ENCODE data around the gene BEST4. TPM values are rescaled to one million over a fixed set of nuclear protein-coding genes. Genes with fewer than 3 reads are reported as not detected.
"Not testable (repeated sequence)": the region's sequence is repeated elsewhere in the genome, so short reads cannot be mapped to it uniquely, and the experiment has no call there.

Gene BEST4
- total RNA-seq, 1 donor = not detected

DNA sequence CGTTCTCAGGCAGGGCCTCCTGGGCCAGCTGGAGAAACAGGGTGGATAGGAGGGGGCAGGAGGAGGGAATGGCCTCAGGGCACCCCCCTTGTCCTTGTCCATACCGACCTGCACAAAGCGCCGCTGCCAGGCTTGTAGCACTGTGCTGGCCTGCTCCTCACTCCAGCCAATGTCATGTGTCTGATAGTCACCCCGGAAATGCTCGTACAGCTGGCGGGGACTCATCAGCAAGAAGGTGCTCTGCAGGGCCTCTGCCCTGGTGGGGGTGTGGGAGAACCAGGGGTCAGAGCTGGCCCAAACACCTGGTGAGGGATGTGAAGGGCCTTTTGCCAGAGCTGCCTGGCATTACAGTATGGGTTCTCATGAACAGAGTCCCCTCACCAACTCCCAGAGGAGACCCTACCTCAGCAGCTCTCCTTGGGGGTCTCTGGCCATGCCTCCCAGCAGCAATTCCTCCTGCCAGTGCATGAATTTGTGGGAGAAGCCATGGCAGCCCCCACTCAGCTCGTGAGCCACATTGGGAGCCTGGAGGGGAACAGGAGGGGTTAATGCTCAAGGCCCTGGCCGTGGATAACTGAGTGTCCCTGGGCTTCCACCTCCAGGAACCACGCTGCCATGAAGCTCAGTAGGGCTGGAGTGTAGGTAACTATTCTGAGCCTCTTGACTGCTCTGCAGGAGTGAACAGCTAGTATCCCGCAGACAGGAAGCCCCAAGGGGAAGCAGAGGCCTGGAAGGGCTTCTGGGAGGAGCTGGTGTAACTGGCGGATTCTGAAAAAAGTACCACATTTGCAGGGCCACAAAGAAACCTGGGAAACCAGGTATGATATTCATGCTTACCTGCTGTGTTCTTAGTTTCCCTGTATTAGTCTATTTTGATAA lies 41.8 kb upstream of the BEST4 start:
- no peak for DNase-seq (ENCODE audit: low read depth)
- no peak overlapping the region for H3K4me3 ChIP-seq (ENCODE audit: low read depth, low read length)
- TF ChIP-seq, protein P1, sequence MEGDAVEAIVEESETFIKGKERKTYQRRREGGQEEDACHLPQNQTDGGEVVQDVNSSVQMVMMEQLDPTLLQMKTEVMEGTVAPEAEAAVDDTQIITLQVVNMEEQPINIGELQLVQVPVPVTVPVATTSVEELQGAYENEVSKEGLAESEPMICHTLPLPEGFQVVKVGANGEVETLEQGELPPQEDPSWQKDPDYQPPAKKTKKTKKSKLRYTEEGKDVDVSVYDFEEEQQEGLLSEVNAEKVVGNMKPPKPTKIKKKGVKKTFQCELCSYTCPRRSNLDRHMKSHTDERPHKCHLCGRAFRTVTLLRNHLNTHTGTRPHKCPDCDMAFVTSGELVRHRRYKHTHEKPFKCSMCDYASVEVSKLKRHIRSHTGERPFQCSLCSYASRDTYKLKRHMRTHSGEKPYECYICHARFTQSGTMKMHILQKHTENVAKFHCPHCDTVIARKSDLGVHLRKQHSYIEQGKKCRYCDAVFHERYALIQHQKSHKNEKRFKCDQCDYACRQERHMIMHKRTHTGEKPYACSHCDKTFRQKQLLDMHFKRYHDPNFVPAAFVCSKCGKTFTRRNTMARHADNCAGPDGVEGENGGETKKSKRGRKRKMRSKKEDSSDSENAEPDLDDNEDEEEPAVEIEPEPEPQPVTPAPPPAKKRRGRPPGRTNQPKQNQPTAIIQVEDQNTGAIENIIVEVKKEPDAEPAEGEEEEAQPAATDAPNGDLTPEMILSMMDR (IDR thresholded peaks at IDR 0.05; ENCODE audit: insufficient read depth, low read depth, low read length) = no peak

DNA sequence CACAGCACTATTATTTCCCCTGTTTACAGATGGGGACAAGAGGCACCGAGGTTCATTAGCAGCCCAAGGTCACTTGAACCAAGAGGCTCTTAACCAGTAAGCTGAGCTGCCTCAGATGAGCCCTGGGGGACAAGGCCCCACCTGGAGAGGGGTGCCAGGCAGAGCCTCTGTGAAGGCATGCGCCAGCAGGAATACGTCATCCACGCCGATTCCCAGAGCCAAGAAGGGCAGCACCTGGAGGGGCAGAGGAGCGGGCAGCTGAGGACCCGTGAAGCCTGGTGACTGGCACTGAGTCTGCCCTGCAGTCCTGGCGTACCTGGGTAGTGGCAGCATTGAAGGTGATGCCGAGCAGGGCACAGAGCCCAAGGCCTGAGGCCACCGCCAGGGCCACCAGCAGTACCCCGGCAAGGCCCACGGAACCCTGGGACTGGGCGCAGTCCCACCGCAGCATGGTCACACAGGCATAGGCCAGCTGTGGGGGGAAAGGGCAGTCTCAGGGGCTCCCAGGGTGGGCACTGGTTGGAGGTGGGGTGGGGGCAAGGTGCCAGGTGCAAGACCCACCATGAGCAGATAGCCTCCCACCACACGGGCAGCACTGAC lies 41.0 kb upstream of the BEST4 start:
- TF ChIP-seq, protein P1 (IDR thresholded peaks at IDR 0.05; ENCODE audit: insufficient read depth, low read depth, low read length) = no peak
- H3K4me3 ChIP-seq (ENCODE audit: low read depth, low read length) = no peak overlapping the region
- no peak for DNase-seq (ENCODE audit: low read depth)

DNA sequence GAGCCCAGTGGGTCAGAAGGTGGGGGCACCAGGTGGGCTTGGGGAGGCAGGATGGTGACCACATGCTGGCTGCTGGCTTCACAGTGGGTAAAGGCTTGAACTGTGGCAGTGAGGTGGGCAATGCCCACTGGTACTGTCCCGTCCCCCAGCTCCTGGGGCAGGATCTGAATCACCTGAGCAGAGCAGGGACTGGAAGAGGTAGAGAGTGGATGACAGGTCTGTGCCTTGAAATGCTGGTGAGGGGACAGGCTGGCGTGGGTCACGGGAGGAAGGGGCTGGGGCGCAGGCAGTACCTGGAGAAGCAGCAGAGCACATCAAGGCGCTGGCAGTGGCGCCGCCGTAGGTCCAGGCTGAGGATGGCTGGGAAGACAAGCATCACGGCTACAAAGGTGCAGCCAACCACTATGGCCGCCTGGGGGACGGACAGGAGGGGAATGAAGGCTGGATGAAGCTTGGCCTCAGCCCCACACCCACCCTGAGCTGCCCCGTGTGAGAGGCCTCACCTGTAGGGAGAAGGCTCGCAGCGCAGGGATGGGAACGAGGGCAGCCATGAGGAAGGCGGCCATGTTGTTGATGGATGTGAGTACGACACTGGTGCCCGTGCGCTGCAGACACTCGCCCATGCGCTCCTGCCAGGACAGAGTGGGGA lies 40.2 kb upstream of the BEST4 start:
- DNase-seq (ENCODE audit: low read depth) = no peak
- no peak overlapping the region for H3K4me3 ChIP-seq (ENCODE audit: low read depth, low read length)
- TF ChIP-seq, protein P1 (IDR thresholded peaks at IDR 0.05; ENCODE audit: insufficient read depth, low read depth, low read length) = no peak

DNA sequence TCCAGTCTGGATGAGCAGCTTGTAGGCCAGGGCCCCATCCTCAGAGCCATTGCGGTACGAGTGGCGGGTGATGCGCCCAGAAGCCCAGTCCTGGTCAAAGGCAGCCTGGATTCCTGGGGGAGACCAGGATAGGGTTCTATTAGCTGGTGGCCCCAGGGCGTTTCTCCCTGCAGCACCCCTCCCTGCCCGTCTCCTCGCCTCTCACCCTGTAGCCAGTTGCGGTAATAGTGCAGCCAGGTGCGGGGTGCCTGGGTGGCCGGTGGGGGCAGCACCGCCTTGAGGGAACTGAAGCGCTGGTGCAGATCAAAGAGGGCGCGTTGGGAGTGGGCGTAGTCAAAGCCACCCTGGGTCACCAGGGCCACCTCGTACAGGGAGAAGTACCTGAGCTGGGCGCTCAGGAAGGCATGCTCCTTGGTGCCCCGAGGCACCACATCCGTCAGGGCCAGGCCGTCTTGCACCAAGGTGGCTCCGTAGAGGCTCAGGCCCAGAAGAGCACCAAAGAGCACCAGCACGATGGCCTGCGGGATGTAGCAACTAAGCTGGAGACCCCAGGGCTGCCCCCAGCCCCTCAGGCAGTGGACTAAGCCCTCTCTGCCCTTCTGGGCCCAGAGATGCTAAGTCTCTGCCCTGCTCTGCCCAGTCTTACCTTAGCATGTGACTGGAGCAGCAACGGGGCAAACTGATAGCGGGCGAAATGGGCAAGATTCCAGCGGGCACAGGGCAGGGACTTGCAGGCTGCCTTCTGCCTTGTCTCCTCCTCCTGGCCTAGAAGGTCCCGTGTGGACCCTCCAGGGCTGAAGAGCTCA lies 39.4 kb upstream of the BEST4 start:
- H3K4me3 ChIP-seq (ENCODE audit: low read depth, low read length) = no peak overlapping the region
- DNase-seq (ENCODE audit: low read depth) = no peak
- TF ChIP-seq, protein P1 (IDR thresholded peaks at IDR 0.05; ENCODE audit: insufficient read depth, low read depth, low read length) = no peak

DNA sequence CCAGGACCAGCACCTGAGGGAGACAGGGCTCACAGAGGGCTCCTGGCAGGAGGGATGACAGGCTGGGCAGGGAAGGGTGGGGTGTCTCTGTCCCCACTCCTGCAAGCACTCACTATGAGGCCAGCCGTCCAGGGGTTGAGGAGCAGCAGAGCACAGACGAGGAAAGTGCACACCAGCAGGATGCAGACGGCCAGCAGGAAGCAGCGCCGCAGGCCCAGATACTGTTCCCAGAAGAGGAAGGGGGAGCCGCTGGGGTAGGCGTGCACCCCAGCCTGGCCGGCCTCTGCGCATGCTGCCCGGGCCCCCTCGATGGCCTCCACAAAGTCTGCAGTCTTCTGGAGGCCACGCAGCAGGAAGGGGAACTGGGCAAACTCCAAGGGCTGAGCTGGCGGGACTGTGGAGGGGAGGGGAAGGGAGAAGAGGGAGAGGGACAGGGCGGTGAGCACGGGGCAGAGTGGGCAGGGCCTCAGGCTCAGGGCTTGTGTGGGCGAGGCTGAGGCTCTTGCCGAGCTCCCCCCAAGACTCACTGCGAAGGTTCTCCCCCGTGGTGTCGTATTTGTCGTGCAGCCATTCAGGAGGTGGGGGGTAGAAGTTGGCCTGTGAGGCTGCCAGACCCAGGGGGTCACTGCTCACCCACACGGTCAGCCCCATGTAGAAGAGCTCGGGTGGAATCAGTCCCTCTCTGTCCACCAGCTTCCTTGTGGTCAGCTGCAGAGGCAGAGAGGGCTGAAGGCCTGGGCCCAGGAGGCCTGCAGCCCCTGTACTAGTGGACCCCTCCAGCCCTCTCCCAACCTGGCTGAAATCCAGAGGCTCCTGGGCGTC lies 38.6 kb upstream of the BEST4 start:
- no peak for DNase-seq (ENCODE audit: low read depth)
- no peak overlapping the region for H3K4me3 ChIP-seq (ENCODE audit: low read depth, low read length)
- TF ChIP-seq, protein P1 (IDR thresholded peaks at IDR 0.05; ENCODE audit: insufficient read depth, low read depth, low read length) = no peak

DNA sequence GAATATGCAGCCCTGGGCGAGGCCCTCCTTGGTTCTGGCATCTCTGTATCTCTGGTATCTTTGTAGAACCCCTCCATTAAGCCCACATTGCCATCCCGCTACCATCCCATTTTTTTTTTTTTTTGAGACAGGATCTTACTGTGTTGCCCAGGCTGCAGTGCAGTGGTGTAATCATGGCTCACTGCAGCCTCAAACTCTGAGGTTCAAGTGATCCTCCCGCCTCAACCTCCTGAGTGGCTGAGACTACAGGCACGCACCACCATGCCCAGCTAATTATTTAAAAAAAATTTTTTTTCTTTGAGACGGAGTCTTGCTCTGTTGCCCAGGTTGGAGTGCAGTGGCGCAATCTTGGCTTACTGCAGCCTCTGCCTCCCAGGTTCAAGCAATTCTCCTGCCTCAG lies 36.4 kb upstream of the BEST4 start:
- H3K4me3 ChIP-seq (ENCODE audit: low read depth, low read length); DNase-seq (ENCODE audit: low read depth): not testable (repeated sequence)

Measured in fibroblast of villous mesenchyme (primary cell).